Peyer's patch (tissue), 4 donors: Measurements from ENCODE around the gene CHRNE.

Source experiments
- POLR2A ChIP-seq, 2 donors: fragments of 450-650 bp; IDR thresholded peaks; one replicate each; pipeline ENCODE4 v1.5.1; 2017; ENCODE audit warnings: antibody characterized with exemption in 2 of 2, mild to moderate bottlenecking in 2 of 2, moderate library complexity in 2 of 2
- TF ChIP-seq, protein P1 (sequence below), 6 experiments: fragments of 450-650 bp in 4 of 6; fragments of 200-600 bp in 2 of 6; sonication (generic) in 1 of 6; IDR thresholded peaks; one replicate each; pipeline ENCODE4 v1.5.1; 2017 to 2019; ENCODE audit warnings: antibody characterized with exemption in 6 of 6, mild to moderate bottlenecking in 3 of 6, moderate library complexity in 1 of 6

DNA sequence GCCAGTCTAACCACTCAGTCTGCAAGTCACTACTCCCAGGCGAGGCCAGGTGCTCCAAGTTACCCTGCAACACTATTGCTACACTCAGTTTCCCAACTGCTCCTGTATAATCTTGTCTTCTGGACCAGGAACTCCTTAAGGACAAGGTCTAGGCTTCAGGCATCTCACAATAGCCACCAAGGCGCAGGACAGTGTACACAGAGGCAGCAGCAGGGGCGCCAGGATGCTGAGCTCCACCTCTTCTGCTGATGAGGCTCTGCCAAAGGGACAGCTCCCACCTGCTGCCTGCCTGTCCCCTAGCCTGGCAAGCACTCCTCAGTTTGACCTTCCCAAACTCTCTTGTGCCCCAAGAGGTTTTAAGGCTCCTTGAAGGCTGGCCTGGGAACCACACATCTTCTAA, 33.5 kb upstream of the CHRNE start:
- TF ChIP-seq, protein P1, sequence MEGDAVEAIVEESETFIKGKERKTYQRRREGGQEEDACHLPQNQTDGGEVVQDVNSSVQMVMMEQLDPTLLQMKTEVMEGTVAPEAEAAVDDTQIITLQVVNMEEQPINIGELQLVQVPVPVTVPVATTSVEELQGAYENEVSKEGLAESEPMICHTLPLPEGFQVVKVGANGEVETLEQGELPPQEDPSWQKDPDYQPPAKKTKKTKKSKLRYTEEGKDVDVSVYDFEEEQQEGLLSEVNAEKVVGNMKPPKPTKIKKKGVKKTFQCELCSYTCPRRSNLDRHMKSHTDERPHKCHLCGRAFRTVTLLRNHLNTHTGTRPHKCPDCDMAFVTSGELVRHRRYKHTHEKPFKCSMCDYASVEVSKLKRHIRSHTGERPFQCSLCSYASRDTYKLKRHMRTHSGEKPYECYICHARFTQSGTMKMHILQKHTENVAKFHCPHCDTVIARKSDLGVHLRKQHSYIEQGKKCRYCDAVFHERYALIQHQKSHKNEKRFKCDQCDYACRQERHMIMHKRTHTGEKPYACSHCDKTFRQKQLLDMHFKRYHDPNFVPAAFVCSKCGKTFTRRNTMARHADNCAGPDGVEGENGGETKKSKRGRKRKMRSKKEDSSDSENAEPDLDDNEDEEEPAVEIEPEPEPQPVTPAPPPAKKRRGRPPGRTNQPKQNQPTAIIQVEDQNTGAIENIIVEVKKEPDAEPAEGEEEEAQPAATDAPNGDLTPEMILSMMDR (IDR thresholded peaks at IDR 0.05): no peak
- TF ChIP-seq POLR2A (IDR thresholded peaks at IDR 0.05): no peak
